ENCODE results near the gene SH2B2.

- TF ChIP-seq CTCF (conservative IDR thresholded peaks at IDR 0.05) (no peak), EZH2 (IDR thresholded peaks at IDR 0.05; ENCODE audit: low read depth) (no peak)
Observed at GRCh38 chr7:102271158-102271798, 15.4 kb upstream of the SH2B2 start.

Measured in PC-9 (cell line).